ENCODE data around the gene RPL35A. TPM values are rescaled to one million over a fixed set of nuclear protein-coding genes. Genes with fewer than 3 reads are reported as not detected.

Gene RPL35A
- total RNA-seq, 4 donors from 2014 or later: 632 to 3,558 (median 1,624) TPM

DNA sequence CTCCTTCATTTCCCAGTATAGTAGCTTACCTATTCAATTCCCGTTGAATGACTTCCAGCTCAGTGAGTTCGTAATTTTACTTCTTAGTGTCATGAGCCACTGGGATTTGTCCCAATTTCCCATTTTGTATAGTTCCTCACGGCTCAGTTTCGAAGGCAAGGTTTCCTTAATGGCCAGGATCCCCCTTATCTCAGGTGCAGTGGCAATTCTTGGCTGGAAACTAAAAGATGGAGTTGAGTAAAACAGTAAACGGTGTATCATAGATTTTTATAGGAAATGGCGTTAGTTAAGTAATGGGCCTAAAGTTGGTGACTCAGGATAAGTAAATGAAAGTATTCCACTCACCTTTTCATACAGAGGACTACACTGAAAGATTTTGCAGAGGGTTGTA, 9.5 kb downstream of the RPL35A start:
- H3K4me1 ChIP-seq: peaks cover 0 to 4% of the 10 kb centered on the region in 2 donors
- H3K36me3 ChIP-seq: no peaks in the 10 kb centered on the region
- peak overlapping the region; percentile 73 to 74 for H3K27ac ChIP-seq
- no peaks in the 10 kb centered on the region for H3K27me3 ChIP-seq
- TF ChIP-seq POLR2A (IDR thresholded peaks at IDR 0.05) (no peak), CTCF (IDR thresholded peaks at IDR 0.05) (no peak)
- H3K4me3 ChIP-seq: peak overlapping the region; percentile 56 to 94
- intact Hi-C loops (cut with DNase I; ENCODE audit: low total_unique reads): no loop called here
- no peaks in the 10 kb centered on the region for H3K9me3 ChIP-seq
- DNase-seq: no peak

DNA sequence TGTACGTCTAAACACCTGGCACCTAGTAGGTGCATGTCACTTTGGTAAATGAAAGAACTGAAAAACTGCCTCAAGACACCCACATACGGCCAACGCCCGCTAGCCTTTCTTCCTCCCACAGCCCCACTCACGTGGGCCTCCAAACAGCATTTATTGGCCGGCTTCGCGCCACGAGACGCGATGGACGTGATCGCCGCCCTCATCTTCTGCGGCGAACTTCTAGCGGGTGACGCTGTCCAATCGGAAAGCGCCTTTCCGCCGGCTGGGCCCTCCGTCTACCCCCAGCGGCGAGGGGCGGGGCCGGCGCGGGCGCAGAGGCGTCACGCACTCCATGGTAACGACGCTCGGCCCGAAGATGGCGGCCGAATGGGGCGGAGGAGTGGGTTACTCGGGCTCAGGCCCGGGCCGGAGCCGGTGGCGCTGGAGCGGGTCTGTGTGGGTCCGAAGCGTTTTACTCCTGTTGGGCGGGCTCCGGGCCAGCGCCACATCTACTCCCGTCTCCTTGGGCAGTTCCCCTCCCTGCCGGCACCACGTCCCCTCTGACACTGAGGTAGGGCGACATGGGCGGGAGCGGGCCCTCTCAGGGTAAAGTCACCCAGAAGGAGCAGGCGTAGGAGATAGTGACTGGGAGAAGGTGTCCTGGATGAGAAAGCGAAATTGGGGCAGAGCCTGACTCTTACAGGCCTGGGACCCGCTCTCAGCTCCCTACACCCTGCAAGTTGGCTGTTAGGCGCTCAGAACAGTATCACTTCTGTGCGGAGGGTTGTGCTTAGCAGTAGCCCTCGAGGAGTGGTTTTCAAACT, 10.1 kb downstream of the RPL35A start, which contains the start of gene LMLN:
TSS of gene LMLN (plus strand) at position 327 of the 803 bp plus-strand sequence. CDS start at position 356, 29 bp downstream.
- Histone ChIP-seq H3K27me3 (no peaks in the 10 kb centered on the region), H3K9me3 (no peaks in the 10 kb centered on the region)
- intact Hi-C loops (cut with DNase I; ENCODE audit: low total_unique reads): no loop called here

DNA sequence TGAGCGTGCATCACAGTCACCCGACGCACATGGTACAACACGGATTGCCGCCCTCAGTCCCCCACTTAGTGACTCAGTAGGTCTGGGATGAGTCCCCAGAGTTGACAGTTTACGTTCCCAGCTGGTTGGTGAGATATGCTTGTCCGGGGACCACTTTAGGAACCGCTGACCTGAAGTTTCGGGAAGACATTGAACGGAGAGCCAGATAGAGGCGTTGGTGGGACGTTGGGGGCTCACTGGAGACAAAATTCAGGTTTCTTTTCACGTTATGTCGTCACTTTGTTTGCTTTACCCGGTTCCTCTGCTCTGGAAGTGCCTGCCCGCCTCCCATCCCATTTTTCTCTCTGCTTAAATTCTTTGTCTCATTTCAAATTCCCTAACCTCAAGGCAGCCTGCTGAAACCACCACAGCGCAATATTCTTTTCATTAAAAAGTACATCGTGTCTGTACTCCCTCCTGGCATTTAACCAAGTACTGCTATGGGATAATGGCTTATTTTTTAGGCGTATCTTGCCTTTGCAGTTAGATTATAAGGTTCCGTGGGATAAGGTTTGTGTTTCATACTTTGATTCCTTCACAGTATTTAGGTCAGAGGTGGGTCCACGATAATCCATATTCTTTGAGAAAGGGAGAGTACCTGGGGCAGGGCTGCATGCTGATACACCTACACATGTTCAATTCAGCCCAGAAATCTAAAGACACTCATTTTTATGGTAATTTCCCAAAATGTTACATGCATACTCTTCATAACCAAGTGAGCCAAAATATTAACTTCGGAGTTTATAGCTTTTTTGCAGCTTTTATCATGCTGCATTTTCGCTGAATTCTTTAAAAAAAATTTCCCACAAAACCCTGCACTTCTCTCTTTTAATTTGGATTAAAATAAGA, 10.9 kb downstream of the RPL35A start:
- H3K4me1 ChIP-seq: peaks cover 0 to 4% of the 10 kb centered on the region in 2 donors
- TF ChIP-seq POLR2A (IDR thresholded peaks at IDR 0.05) (no peak), CTCF (IDR thresholded peaks at IDR 0.05) (no peak)
- no peaks in the 10 kb centered on the region for H3K9me3 ChIP-seq
- H3K36me3 ChIP-seq: no peaks in the 10 kb centered on the region
- peak overlapping the region; percentile 73 to 74 for H3K27ac ChIP-seq
- H3K27me3 ChIP-seq: no peaks in the 10 kb centered on the region
- intact Hi-C loops (cut with DNase I; ENCODE audit: low total_unique reads): no loop called here
- peak overlapping the region; percentile 56 to 94 for H3K4me3 ChIP-seq
- DNase-seq: no peak

More for the DNA sequence above, 10.1 kb downstream of the RPL35A start, which contains the start of gene LMLN:
- Histone ChIP-seq H3K27ac (peak within 1 kb of the TSS; percentile 73 to 74), H3K4me3 (peak within 1 kb of the TSS; percentile 56 to 94), H3K4me1 (peaks cover 0 to 4% of the 10 kb centered on the region in 2 donors), H3K36me3 (no peaks in the 10 kb centered on the region)
- DNase-seq: peak; percentile 94 to 95
- TF ChIP-seq POLR2A (IDR thresholded peaks at IDR 0.05): peak in 1 of 2 donors; percentile 79
- peak in 1 of 4 experiments; percentile 1 for TF ChIP-seq CTCF (IDR thresholded peaks at IDR 0.05)

- no peak for TF ChIP-seq POLR2A (IDR thresholded peaks at IDR 0.05)
- TF ChIP-seq CTCF (IDR thresholded peaks at IDR 0.05): no peak
- Histone ChIP-seq H3K4me1 (peaks cover 0 to 4% of the 10 kb centered on the region in 2 donors), H3K27ac (no peak overlapping the region), H3K27me3 (no peaks in the 10 kb centered on the region), H3K4me3 (no peak overlapping the region), H3K9me3 (no peaks in the 10 kb centered on the region), H3K36me3 (no peaks in the 10 kb centered on the region)
- intact Hi-C loops (cut with DNase I; ENCODE audit: low total_unique reads): no loop called here
- DNase-seq: no peak
Measured at GRCh38 chr3:197961582-197961945, 11.6 kb downstream of the RPL35A start.
